Testis (tissue), 3 donors: Measurements from ENCODE around the gene PRSS48. TPM values are rescaled to one million over a fixed set of nuclear protein-coding genes. Genes with fewer than 3 reads are reported as not detected.

Experiments
- DNase-seq: peaks from one replicate; pipeline ENCODE4 v3.0.0-alpha.2; 2019
- H3K27ac ChIP-seq, 2 donors: fragments of 200-600 bp; sonication (generic); one replicate each; pipeline ENCODE4 v1.5.1; 2019
- H3K27me3 ChIP-seq: fragments of 200-600 bp; sonication (generic); one replicate; pipeline ENCODE4 v1.5.1; 2019
- H3K36me3 ChIP-seq: fragments of 200-600 bp; sonication (generic); one replicate; pipeline ENCODE4 v1.5.1; 2017; ENCODE audit warnings: low read depth; ENCODE audit errors: missing control alignments
- H3K4me1 ChIP-seq: fragments of 200-600 bp; sonication (generic); one replicate; pipeline ENCODE4 v1.5.1; 2019
- H3K4me3 ChIP-seq, 2 donors: fragments of 200-600 bp; sonication (generic); one replicate each; pipeline ENCODE4 v1.5.1; 2017 to 2019
- H3K9me3 ChIP-seq: fragments of 200-600 bp; sonication (generic); one replicate; pipeline ENCODE4 v1.5.1; 2017
- POLR2A ChIP-seq: fragments of 450-650 bp; IDR thresholded peaks from one replicate; pipeline ENCODE4 v1.6.1; 2017; ENCODE audit warnings: antibody characterized with exemption, mild to moderate bottlenecking, moderate library complexity
- WGBS, 2 donors: methylation state at CpG; one replicate each; pipeline ENCODE4 v1.1.5; 2018; 5-methylcytosine and 5-hydroxymethylcytosine counted together
- intact Hi-C: fragments of 100-400 bp; cut with DNase I; formaldehyde crosslinking; loops from one replicate; pipeline ENCODE4 v1.15.1; 2023; ENCODE audit warnings: low total_unique reads
- polyA plus RNA-seq: library from polyadenylated mRNA; stranded (reverse); fragments of 350-450 nt; fragmentation: Illumina TruSeq; extraction: RNeasy Lipid Tissue Mini Kit (QIAGEN cat#74804); gene quantifications from one replicate; pipeline ENCODE4 v1.2.3, GENCODE V29; 2014; ENCODE audit warnings: low read depth, low replicate concordance; ENCODE audit not compliant: insufficient read depth
- total RNA-seq, 2 donors: library from RNA; depleted of rRNA; stranded (reverse); fragments of >200 nt; gene quantifications; one replicate each; pipeline ENCODE4 v1.2.3, GENCODE V29; 2016
- TF ChIP-seq, protein P1 (sequence below), 3 experiments: fragments of 450-650 bp in 2 of 3; fragments of 200-600 bp in 1 of 3; sonication (generic) in 1 of 3; IDR thresholded peaks; one replicate each; pipeline ENCODE4 v1.5.1; 2016 to 2019; ENCODE audit warnings: antibody characterized with exemption in 3 of 3, mild to moderate bottlenecking in 2 of 3, moderate library complexity in 1 of 3

The PRSS48 gene
- total and polyA plus RNA-seq, 3 donors from 2014 or later, result 0.71 to 2.0 TPM; not detected in 1

DNA sequence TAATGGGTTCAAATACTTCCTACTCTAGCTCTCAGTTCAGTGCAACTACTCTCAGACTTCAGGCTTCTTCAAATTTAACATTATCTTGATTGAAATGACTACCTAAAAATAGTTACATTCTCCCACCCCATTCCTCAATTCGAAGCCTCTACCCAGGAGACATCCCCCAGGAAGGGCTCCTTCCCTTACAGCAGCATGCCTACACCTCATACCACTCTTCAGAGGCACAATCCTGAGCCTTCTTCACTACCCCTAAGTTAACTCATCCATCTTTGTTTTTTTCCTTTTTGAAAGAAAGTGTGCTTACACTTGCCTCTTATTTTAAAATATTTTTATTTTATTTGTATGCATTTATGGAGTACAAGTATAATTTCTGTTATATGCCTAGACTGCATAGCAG, 17.2 kb upstream of the PRSS48 start:
- no peak overlapping the region for H3K4me3 ChIP-seq
- H3K4me1 ChIP-seq, result peaks cover 3% of the 10 kb centered on the region
- H3K9me3 ChIP-seq, result no peaks in the 10 kb centered on the region
- H3K36me3 ChIP-seq, result no peaks in the 10 kb centered on the region
- no peak for TF ChIP-seq POLR2A
- TF ChIP-seq, protein P1, sequence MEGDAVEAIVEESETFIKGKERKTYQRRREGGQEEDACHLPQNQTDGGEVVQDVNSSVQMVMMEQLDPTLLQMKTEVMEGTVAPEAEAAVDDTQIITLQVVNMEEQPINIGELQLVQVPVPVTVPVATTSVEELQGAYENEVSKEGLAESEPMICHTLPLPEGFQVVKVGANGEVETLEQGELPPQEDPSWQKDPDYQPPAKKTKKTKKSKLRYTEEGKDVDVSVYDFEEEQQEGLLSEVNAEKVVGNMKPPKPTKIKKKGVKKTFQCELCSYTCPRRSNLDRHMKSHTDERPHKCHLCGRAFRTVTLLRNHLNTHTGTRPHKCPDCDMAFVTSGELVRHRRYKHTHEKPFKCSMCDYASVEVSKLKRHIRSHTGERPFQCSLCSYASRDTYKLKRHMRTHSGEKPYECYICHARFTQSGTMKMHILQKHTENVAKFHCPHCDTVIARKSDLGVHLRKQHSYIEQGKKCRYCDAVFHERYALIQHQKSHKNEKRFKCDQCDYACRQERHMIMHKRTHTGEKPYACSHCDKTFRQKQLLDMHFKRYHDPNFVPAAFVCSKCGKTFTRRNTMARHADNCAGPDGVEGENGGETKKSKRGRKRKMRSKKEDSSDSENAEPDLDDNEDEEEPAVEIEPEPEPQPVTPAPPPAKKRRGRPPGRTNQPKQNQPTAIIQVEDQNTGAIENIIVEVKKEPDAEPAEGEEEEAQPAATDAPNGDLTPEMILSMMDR (IDR thresholded peaks at IDR 0.05), result no peak
- intact Hi-C loops, result loop anchor here (5.0 kb wide), 1 partner anchor 72 kb away; no protein-coding TSS in a partner anchor
- H3K27me3 ChIP-seq, result no peaks in the 10 kb centered on the region
- no peak for DNase-seq
- H3K27ac ChIP-seq, result no peak overlapping the region
- WGBS, 2 donors, result 78 to 87% methylated on average over 1 of the region's 1 CpG

DNA sequence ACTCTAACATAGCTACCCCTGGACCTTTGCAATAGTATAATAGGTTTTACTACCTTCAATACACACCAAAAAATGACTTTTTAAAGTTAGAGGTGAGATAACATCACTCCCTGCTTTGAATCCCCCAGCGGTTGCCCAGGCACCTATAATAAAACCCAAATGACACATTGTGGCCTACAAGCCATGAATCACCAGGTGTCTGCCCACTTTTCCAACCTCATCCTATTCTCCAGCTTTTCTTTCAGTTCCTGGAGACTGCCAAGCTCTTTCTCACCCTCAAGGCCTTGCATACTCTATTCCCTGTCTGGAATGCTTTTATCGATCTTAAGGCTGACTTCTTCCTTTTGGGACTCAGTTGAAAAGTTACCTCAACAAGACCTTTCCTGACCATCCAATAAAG, 16.4 kb upstream of the PRSS48 start:
- no peak for DNase-seq
- WGBS, 2 donors, result 90% methylated on average over 2 of the region's 2 CpGs
- Histone ChIP-seq H3K27ac (no peak overlapping the region), H3K9me3 (no peaks in the 10 kb centered on the region), H3K4me1 (peaks cover 3% of the 10 kb centered on the region), H3K4me3 (no peak overlapping the region), H3K36me3 (no peaks in the 10 kb centered on the region), H3K27me3 (no peaks in the 10 kb centered on the region)
- TF ChIP-seq, protein P1 (IDR thresholded peaks at IDR 0.05), result no peak
- TF ChIP-seq POLR2A, result no peak
- intact Hi-C loops, result loop anchor here (5.0 kb wide), 1 partner anchor 73 kb away; no protein-coding TSS in a partner anchor

DNA sequence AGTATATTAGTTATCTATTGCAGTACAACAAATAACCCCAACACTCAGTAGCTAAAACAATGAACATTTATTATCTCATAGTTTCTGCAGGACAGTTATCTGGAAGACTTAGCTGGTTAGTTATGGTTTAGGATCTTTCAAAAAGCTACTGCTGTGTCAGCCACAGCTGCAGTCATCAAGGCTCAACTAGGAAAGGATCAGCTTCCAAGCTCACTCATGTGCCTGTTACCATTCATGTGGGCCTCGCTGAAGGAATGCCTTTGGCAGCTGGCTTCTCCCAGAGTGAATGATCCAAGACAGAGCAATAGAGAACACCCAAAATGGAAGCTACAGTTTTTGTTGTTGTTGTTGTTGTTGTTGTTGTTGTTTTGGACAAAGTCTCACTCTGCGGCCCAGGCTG, 13.5 kb upstream of the PRSS48 start:
- TF ChIP-seq, protein P1 (IDR thresholded peaks at IDR 0.05), result no peak
- no peak overlapping the region for H3K27ac ChIP-seq
- DNase-seq, result no peak
- H3K4me3 ChIP-seq, result no peak overlapping the region
- no peaks in the 10 kb centered on the region for H3K27me3 ChIP-seq
- H3K36me3 ChIP-seq, result no peaks in the 10 kb centered on the region
- H3K4me1 ChIP-seq, result no peaks in the 10 kb centered on the region
- 88 to 97% methylated on average over 2 of the region's 2 CpGs for WGBS, 2 donors
- no peaks in the 10 kb centered on the region for H3K9me3 ChIP-seq
- intact Hi-C loops, result loop anchor here (5.0 kb wide), 1 partner anchor 76 kb away; no protein-coding TSS in a partner anchor

DNA sequence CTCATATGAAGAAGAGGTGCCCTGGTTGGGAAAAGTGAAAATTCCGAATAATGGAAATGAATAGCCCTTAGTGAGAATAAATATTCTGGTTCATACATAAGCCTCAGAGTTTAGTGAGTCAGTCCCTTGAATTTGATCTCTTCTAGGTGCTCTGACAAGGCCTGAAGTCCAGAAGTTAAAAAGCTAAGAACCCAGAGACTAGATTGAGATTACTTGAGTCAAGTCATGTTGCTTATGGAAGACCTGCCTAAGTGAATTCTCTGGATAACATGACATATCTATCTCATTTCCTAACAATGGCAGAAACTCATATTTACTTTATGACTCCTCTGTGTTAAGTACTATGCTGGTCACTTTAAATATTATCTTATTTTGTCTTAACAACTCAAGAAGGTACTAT, 10.5 kb upstream of the PRSS48 start:
- Histone ChIP-seq H3K4me1 (no peaks in the 10 kb centered on the region), H3K4me3 (no peak overlapping the region), H3K27ac (no peak overlapping the region), H3K27me3 (no peaks in the 10 kb centered on the region), H3K9me3 (no peaks in the 10 kb centered on the region), H3K36me3 (no peaks in the 10 kb centered on the region)
- WGBS, 2 donors, result 92 to 97% methylated on average over 1 of the region's 1 CpG
- TF ChIP-seq, protein P1 (IDR thresholded peaks at IDR 0.05), result no peak
- TF ChIP-seq POLR2A, result no peak
- intact Hi-C loops, result no loop called here
- no peak for DNase-seq

DNA sequence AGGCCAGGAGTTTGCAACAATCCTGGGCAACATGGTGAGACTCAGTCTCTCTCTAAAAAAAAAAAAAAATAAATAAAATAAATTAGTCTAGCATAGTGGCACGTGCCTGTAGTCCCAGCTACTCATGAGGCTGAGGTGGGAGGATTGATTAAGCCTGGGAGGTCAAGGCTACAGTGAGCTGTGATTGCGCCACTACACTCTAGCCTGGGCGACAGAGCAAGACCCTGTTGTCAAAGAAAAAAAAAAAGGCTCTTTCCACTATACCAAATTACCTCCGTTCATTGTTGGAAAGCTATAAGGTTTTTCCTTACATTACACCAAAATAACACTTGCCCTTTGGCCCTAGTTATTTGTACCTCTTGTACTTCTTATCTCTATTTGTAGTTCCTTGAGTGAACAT, 9.9 kb upstream of the PRSS48 start:
- H3K4me1 ChIP-seq, result no peaks in the 10 kb centered on the region
- peak; percentile 56 for DNase-seq

More for the DNA sequence above, 9.9 kb upstream of the PRSS48 start:
- WGBS, 2 donors, result 51 to 62% methylated on average over 4 of the region's 4 CpGs
- Histone ChIP-seq H3K9me3 (no peaks in the 10 kb centered on the region), H3K4me3 (no peak overlapping the region), H3K36me3 (no peaks in the 10 kb centered on the region), H3K27me3 (no peaks in the 10 kb centered on the region), H3K27ac (no peak overlapping the region)
- intact Hi-C loops, result no loop called here
- no peak for TF ChIP-seq POLR2A
- TF ChIP-seq, protein P1 (IDR thresholded peaks at IDR 0.05), result no peak
